Thyroid gland (tissue), 4 donors: Measurements from ENCODE around the gene SLC38A10. TPM values are rescaled to one million over a fixed set of nuclear protein-coding genes. Genes with fewer than 3 reads are reported as not detected.
A peak's percentile ranks its signal among the peaks of the same experiment; 100 is the strongest.

Experiments used
- DNase-seq, 2 donors: peaks; one replicate each; pipeline ENCODE4 v3.0.0-alpha.2; 2019
- H3K27ac ChIP-seq, 3 donors: fragments of 200-600 bp; sonication (generic); 1 replicate in 2 of 3; 2 replicates in 1 of 3; pipeline ENCODE4 v1.5.1; 2016 to 2019; ENCODE audit warnings: mild to moderate bottlenecking in 1 of 3, moderate library complexity in 1 of 3
- H3K27me3 ChIP-seq: fragments of 200-600 bp; sonication (generic); one replicate; pipeline ENCODE4 v1.5.1; 2019
- H3K36me3 ChIP-seq, 2 donors: fragments of 200-600 bp; sonication (generic); one replicate each; pipeline ENCODE4 v1.5.1; 2016 to 2019
- H3K4me1 ChIP-seq, 2 donors: fragments of 200-600 bp; sonication (generic); one replicate each; pipeline ENCODE4 v1.5.1; 2017 to 2019
- H3K4me3 ChIP-seq, 3 donors: fragments of 200-600 bp; sonication (generic); replicated peaks in 1 of 3; 1 replicate in 2 of 3; 2 replicates in 1 of 3; pipeline ENCODE4 v1.5.1; 2016; ENCODE audit warnings: mild to moderate bottlenecking in 1 of 3
- H3K9me3 ChIP-seq: fragments of 200-600 bp; sonication (generic); one replicate; pipeline ENCODE4 v1.5.1; 2017
- POLR2A ChIP-seq, 2 donors: fragments of 450-650 bp; IDR thresholded peaks; one replicate each; pipeline ENCODE4 v1.6.1; 2017; ENCODE audit warnings: antibody characterized with exemption in 2 of 2, mild to moderate bottlenecking in 2 of 2, moderate library complexity in 1 of 2
- WGBS, 2 donors: methylation state at CpG; one replicate each; pipeline ENCODE4 v1.1.5; 2017; 5-methylcytosine and 5-hydroxymethylcytosine counted together
- intact Hi-C: fragments of 100-400 bp; cut with DNase I; formaldehyde crosslinking; loops from one replicate; pipeline ENCODE4 v1.15.1; 2023
- total RNA-seq, 4 donors: library from RNA; depleted of rRNA; stranded (reverse); fragments of >200 nt; gene quantifications; one replicate each; pipeline ENCODE4 v1.2.3, GENCODE V29; 2016
- TF ChIP-seq, protein P1 (sequence below), 6 experiments: fragments of 200-600 bp in 3 of 6; fragments of 450-650 bp in 3 of 6; sonication (generic) in 3 of 6; IDR thresholded peaks; one replicate each; pipeline ENCODE4 v1.5.1; 2016 to 2019; ENCODE audit warnings: antibody characterized with exemption in 6 of 6, mild to moderate bottlenecking in 2 of 6, inconsistent platforms in 1 of 6, moderate library complexity in 1 of 6

Gene SLC38A10
- total RNA-seq, 4 donors from 2014 or later: 81.8 to 140 (median 121) TPM

DNA sequence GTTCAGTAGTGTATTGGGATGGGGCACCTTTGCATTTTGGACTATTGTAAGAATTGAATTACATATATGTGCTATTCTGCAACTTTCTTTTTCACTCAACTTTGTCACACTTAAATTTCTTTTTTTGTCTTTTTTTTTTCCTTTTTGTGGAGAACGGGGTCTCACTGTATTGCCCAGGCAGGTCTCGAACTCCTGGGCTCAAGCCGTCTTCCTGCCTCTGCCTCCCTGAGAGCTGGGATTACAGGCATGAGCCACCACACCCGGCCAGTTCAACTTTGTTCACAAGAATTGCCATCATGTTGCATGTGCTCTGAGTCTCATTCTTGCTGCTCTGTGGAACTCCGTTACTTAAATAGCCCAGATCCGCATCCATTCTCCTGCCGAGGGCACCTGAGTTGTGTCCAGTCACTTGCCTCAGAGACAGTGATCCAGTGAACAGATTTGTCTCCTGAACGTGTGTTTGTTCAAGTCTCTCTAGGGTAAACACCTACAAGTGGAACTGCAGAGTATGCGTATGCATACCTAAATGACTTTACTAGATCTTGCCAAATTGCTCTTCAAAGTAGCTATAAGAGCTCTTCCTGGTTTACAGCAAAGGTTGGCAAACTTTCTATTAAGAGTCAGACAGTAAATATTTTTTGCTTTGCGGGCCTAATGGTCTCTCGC, 3.4 kb upstream of the SLC38A10 start:
- intact Hi-C loops: no loop called here
- WGBS, 2 donors: 53 to 62% methylated on average over 11 of the region's 11 CpGs
- DNase-seq: no peak

DNA sequence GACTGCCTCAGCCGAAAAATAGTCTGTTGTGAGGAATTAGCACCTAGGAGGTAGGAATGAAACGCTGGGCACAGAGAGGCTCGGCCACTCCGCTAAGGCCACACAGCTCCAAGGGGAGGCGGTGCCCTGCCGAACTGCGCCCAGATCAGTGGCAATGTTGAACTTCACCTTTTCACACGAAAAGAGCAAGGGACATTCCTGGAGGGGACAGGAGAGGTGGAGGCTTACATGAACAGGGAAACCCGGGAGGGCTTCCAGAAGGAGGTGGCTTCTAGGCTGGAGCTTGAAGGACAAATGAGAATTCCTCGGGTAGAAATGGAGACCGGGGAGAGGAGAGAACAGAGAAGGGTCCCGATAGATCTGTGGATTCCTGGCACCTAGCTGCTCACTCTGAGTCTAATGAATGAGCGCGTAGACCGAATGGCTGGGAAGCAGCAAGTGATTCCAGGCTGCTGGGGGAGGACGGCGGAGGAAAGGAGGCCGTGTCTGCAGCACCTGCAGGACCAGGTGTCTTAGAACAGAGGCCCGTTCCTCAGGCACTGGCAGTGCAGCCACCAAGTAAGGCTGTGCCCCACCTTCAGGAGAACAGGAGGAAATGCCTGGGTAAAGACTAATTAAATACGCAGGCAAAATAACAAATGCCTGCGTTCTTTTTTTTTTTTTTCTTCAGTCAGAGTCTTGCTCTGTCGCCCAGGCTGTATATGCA, 722 bp upstream of the SLC38A10 start:
- Histone ChIP-seq H3K4me1 (peaks cover 18 to 33% of the 10 kb centered on the region in 2 donors), H3K36me3 (no peaks in the 10 kb centered on the region), H3K27me3 (no peaks in the 10 kb centered on the region), H3K9me3 (no peaks in the 10 kb centered on the region), H3K4me3 (peak overlapping the region; percentile 91 to 99 (median 93)), H3K27ac (peak overlapping the region; percentile 90 to 97 (median 94))
- intact Hi-C loops: no loop called here
- WGBS, 2 donors: 24 to 25% methylated on average over 22 of the region's 22 CpGs
- TF ChIP-seq, protein P1, sequence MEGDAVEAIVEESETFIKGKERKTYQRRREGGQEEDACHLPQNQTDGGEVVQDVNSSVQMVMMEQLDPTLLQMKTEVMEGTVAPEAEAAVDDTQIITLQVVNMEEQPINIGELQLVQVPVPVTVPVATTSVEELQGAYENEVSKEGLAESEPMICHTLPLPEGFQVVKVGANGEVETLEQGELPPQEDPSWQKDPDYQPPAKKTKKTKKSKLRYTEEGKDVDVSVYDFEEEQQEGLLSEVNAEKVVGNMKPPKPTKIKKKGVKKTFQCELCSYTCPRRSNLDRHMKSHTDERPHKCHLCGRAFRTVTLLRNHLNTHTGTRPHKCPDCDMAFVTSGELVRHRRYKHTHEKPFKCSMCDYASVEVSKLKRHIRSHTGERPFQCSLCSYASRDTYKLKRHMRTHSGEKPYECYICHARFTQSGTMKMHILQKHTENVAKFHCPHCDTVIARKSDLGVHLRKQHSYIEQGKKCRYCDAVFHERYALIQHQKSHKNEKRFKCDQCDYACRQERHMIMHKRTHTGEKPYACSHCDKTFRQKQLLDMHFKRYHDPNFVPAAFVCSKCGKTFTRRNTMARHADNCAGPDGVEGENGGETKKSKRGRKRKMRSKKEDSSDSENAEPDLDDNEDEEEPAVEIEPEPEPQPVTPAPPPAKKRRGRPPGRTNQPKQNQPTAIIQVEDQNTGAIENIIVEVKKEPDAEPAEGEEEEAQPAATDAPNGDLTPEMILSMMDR (IDR thresholded peaks at IDR 0.05): peak in 4 of 6 experiments; percentile 39 to 48 (median 42)
- TF ChIP-seq POLR2A (IDR thresholded peaks at IDR 0.05): peak in 1 of 2 donors; percentile 50
- DNase-seq: peak; percentile 72 to 75

More for the DNA sequence above, 3.4 kb upstream of the SLC38A10 start:
- TF ChIP-seq, protein P1 (IDR thresholded peaks at IDR 0.05): no peak
- no peak for TF ChIP-seq POLR2A (IDR thresholded peaks at IDR 0.05)
- Histone ChIP-seq H3K27ac (peak overlapping the region in 1 of 3 donors; percentile 24), H3K36me3 (no peaks in the 10 kb centered on the region), H3K9me3 (no peaks in the 10 kb centered on the region), H3K4me3 (no peak overlapping the region), H3K4me1 (peaks cover 14 to 18% of the 10 kb centered on the region in 2 donors), H3K27me3 (no peaks in the 10 kb centered on the region)

DNA sequence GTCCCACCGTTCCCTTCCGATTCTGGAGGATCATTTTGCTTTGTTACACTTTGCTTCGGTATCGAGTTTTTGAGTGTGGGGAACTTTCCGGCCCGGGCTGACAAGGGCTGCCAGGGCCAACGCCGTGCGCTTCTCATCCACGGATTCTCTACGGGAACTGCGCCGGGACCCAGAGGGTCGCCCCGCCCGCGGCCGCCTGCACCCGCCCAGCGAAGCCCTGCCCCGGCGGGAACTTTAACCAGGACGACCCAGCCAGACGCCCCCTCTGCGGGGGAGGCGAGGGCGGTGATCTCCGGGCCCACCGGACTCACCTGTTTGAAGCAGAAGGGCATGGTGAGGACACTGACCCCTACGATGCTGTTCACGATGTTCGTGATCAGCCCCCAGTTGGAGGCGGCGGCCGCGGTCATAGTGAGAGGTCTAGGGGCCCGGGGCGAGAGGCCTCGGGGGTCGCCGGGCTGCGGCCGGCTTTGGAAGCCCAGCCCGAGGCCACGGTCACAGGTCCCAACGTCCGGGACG, 536 bp downstream of the SLC38A10 start:
- peak overlapping the region; percentile 90 to 97 (median 94) for H3K27ac ChIP-seq
- DNase-seq: peak; percentile 55 to 62
- 0 to 1% methylated on average over 28 to 29 of the region's 48 CpGs for WGBS, 2 donors
- no peaks in the 10 kb centered on the region for H3K27me3 ChIP-seq
- H3K9me3 ChIP-seq: no peaks in the 10 kb centered on the region
- TF ChIP-seq, protein P1 (IDR thresholded peaks at IDR 0.05): no peak
- no peak for TF ChIP-seq POLR2A (IDR thresholded peaks at IDR 0.05)
- peak overlapping the region; percentile 91 to 99 (median 97) for H3K4me3 ChIP-seq
- H3K4me1 ChIP-seq: peaks cover 18 to 33% of the 10 kb centered on the region in 2 donors
- H3K36me3 ChIP-seq: no peaks in the 10 kb centered on the region
- intact Hi-C loops: no loop called here

DNA sequence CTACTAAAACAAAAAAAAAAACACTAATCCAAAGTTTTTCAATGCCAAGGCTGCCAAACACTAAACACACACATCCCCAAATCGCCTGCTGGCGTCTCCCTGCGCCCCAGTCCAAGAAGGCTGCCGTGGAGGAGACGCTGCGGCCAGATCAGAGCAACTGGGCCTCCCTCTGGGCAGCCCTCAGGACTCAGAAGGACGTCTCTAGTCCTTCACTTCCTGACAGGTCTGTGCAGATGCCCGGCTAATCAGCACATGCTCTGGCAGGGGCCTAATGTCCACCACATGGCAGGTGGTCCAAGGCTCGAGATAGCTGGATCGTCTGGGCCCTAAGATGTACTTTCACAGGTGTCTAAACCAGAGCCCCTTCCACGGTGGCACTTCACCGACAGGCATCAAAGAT, 2.7 kb downstream of the SLC38A10 start:
- WGBS, 2 donors: 83 to 88% methylated on average over 10 to 12 of the region's 12 CpGs
- Histone ChIP-seq H3K4me3 (no peak overlapping the region), H3K9me3 (no peaks in the 10 kb centered on the region), H3K27ac (peak overlapping the region in 1 of 3 donors; percentile 33), H3K36me3 (peaks cover 0 to 6% of the 10 kb centered on the region in 2 donors), H3K27me3 (no peaks in the 10 kb centered on the region), H3K4me1 (peaks cover 18 to 35% of the 10 kb centered on the region in 2 donors)
- intact Hi-C loops: no loop called here
- TF ChIP-seq, protein P1 (IDR thresholded peaks at IDR 0.05): no peak
- no peak for TF ChIP-seq POLR2A (IDR thresholded peaks at IDR 0.05)
- DNase-seq: no peak
